NCI-H2029 (cell line): ENCODE results near the gene TXNDC17.
"Not testable (repeated sequence)": the region's sequence is repeated elsewhere in the genome, so short reads cannot be mapped to it uniquely, and the experiment has no call there.

ENCODE experiments used
- DNase-seq: peaks from one replicate; lab custom pipeline; 2025; lab: John Stamatoyannopoulos, UW

TXNDC17 gene

GRCh38 chr17:6640536-6641246, at the start of gene TXNDC17, which contains the start of gene KIAA0753:
TSS of gene TXNDC17 (plus strand) at chr17:6641060. CDS start at chr17:6641083, 23 bp downstream.
TSS of gene KIAA0753 (minus strand) at chr17:6640711. CDS start at chr17:6635103, 5,608 bp downstream.
- DNase-seq: peak; percentile 61

GRCh38 chr17:6591599-6592158, 49.2 kb upstream of the TXNDC17 start:
- DNase-seq: no peak

GRCh38 chr17:6592173-6592572, 48.7 kb upstream of the TXNDC17 start:
- no peak for DNase-seq

- DNase-seq: not testable (repeated sequence)
Measured at GRCh38 chr17:6593371-6593770, 47.5 kb upstream of the TXNDC17 start.

- no peak for DNase-seq
Measured at GRCh38 chr17:6596081-6596480, 44.8 kb upstream of the TXNDC17 start.

GRCh38 chr17:6596511-6596910, 44.3 kb upstream of the TXNDC17 start:
- no peak for DNase-seq

- no peak for DNase-seq
Measured at GRCh38 chr17:6596941-6597340, 43.9 kb upstream of the TXNDC17 start.

- no peak for DNase-seq
Measured at GRCh38 chr17:6597727-6598126, 43.1 kb upstream of the TXNDC17 start.

GRCh38 chr17:6599364-6599763, 41.5 kb upstream of the TXNDC17 start:
- DNase-seq: no peak

GRCh38 chr17:6602141-6602540, 38.7 kb upstream of the TXNDC17 start:
- DNase-seq: no peak

GRCh38 chr17:6603744-6604325, 37.0 kb upstream of the TXNDC17 start:
- DNase-seq: peak; percentile 1

- no peak for DNase-seq
Measured at GRCh38 chr17:6605142-6605541, 35.7 kb upstream of the TXNDC17 start.

GRCh38 chr17:6608321-6608720, 32.5 kb upstream of the TXNDC17 start:
- no peak for DNase-seq

- DNase-seq: no peak
Measured at GRCh38 chr17:6610011-6610410, 30.8 kb upstream of the TXNDC17 start.

- DNase-seq: no peak
Measured at GRCh38 chr17:6611231-6611630, 29.6 kb upstream of the TXNDC17 start.

GRCh38 chr17:6623941-6624340, 16.9 kb upstream of the TXNDC17 start:
- no peak for DNase-seq

GRCh38 chr17:6626616-6627015, 14.2 kb upstream of the TXNDC17 start:
- no peak for DNase-seq

- DNase-seq: no peak
Measured at GRCh38 chr17:6627019-6627418, 13.8 kb upstream of the TXNDC17 start.

- no peak for DNase-seq
Measured at GRCh38 chr17:6630390-6630789, 10.5 kb upstream of the TXNDC17 start.

- no peak for DNase-seq
Measured at GRCh38 chr17:6632530-6632929, 8.3 kb upstream of the TXNDC17 start.

GRCh38 chr17:6633263-6633662, 7.6 kb upstream of the TXNDC17 start:
- no peak for DNase-seq

GRCh38 chr17:6636105-6636504, 4.8 kb upstream of the TXNDC17 start:
- no peak for DNase-seq
